CD4-positive, alpha-beta T cell treated with Interleukin-15 for 4 hours (primary cell): ENCODE data around the gene KRTAP12-3.
"Not testable (repeated sequence)": the region's sequence is repeated elsewhere in the genome, so short reads cannot be mapped to it uniquely, and the experiment has no call there.

Source experiments
- DNase-seq: peaks from one replicate; pipeline ENCODE4 v3.0.0-alpha.2; 2020; ENCODE audit warnings: low spot score

Gene KRTAP12-3

DNA sequence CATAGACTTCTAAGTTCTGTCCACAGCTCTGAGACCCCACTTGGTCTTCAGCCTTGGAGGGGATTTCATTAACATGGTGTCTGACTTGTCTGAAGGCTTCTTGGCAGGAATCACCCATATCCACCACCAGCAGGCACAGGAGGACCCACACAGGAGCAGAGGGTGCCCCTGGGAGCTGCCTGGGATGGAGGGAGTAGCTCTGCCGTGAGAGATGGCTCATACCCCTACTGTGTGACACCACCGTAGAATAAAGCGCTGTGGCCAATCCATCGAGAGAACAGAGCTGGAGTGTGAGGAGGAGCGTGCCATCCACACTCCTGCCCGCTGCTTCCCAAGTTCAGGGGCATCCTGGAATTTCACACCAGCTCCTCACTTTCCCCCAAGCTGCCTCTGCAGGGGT lies 27.3 kb downstream of the KRTAP12-3 start:
- not testable (repeated sequence) for DNase-seq

GRCh38 chr21:44686000-44686781 lies 28.5 kb downstream of the KRTAP12-3 start:
- DNase-seq, result no peak

- DNase-seq, result no peak
Observed at GRCh38 chr21:44686843-44687561, 29.3 kb downstream of the KRTAP12-3 start.

- DNase-seq, result no peak
Observed at GRCh38 chr21:44687671-44688070, 29.9 kb downstream of the KRTAP12-3 start.

GRCh38 chr21:44689740-44690139 lies 32.0 kb downstream of the KRTAP12-3 start:
- DNase-seq, result not testable (repeated sequence)

DNA sequence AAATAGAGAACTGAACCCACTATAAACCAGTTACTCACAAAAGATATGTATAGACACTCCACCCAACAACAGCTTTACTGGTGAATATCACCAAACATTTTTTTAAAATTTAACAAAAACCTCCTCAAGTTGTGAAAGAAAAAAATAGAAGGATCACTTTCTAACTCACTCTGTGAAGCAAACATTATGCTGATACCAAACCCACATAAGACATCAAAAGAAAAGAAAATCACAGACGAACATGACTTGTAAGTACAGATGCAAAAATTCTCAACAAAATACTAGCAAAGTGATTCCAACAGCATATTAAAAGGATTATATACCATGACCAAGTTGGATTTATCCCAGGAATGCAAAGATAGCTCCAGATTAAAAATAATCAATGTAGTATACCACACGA lies 34.0 kb downstream of the KRTAP12-3 start:
- no peak for DNase-seq

DNA sequence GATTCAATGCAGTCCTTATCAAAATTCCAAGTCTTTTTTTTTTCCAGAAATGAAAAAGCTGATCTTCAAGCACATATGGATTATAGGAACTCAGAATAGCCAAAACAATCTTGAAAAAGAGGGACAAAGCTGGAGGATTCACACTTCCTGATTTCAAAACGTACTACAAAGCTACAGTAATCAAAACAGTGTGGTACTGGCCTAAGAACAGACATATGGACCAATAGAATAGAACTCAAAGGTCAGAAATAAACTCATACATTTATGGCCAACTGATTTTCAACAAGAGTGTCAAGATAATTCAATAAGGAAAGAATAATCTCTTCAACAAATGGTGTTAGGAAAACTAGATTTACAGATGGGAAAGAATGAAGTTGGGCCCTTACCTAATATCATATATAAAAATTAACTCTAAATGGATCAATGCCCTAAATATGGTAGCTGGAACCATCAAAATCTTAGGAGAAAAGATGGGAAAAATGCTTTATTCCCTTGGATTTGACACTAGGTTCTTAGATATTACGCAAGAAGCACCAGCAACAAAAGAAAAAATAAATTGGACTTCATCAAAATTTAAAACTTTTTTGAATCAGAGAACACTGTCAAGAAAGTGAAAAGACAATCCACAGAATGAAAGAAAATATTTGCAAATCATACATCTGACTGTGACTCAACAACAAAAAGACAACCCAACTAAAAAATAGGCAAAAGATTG lies 35.2 kb downstream of the KRTAP12-3 start:
- no peak for DNase-seq

DNA sequence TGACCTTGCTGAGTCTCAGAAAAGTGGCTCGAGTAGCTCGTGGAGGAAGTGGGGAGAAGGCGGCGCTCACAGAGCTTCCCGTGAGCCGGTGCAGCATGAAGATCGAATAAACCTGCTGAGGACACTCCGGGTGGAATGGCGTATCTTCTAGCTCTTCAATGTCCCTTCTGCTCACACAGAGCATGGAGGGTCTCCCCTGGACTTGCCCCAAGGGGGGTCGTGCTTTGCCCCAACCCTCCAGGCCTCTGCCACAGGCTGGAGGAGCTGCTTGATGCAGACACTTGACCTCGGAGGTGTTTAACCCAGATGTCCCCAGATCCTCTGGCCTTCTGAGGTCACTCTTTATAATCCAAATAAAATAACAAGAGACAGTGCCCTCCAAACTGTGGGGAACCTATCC lies 37.0 kb downstream of the KRTAP12-3 start:
- no peak for DNase-seq

- no peak for DNase-seq
Observed at GRCh38 chr21:44695184-44695583, 37.5 kb downstream of the KRTAP12-3 start.

- no peak for DNase-seq
Observed at GRCh38 chr21:44695641-44696040, 37.9 kb downstream of the KRTAP12-3 start.

- no peak for DNase-seq
Observed at GRCh38 chr21:44696572-44696971, 38.8 kb downstream of the KRTAP12-3 start.

- not testable (repeated sequence) for DNase-seq
Observed at GRCh38 chr21:44697172-44697810, 39.6 kb downstream of the KRTAP12-3 start, which contains the start of gene KRTAP10-12. Gene KRTAP10-12 (plus strand): TSS chr21:44697172. CDS start chr21:44697202, 30 bp downstream.

GRCh38 chr21:44697811-44698734 lies 40.3 kb downstream of the KRTAP12-3 start:
- DNase-seq, result no peak

DNA sequence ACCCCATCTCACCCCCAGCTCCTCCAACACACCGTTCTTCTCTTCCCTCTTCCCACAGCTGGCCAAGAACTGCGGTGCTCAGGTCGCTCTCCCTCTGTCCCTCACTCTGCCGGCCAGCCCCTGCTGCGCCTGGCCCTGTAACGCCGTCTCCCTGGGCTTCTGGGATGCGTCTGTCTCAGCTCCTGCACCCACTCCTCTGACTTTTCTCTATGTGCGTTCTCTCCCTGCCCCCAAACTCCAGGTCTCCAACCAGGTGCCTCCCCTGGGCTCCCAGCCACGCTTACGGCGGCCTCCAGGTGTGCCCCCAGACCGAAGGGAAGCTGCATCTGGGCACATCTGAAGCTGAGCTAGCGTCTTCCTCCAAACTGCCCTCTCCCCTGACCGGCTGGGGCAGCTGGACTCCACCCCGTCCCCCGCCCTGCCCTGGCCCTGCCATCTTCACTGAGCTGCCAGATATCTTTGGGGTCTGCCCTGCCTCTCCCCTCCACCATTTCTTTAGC lies 41.8 kb downstream of the KRTAP12-3 start:
- DNase-seq, result no peak

DNA sequence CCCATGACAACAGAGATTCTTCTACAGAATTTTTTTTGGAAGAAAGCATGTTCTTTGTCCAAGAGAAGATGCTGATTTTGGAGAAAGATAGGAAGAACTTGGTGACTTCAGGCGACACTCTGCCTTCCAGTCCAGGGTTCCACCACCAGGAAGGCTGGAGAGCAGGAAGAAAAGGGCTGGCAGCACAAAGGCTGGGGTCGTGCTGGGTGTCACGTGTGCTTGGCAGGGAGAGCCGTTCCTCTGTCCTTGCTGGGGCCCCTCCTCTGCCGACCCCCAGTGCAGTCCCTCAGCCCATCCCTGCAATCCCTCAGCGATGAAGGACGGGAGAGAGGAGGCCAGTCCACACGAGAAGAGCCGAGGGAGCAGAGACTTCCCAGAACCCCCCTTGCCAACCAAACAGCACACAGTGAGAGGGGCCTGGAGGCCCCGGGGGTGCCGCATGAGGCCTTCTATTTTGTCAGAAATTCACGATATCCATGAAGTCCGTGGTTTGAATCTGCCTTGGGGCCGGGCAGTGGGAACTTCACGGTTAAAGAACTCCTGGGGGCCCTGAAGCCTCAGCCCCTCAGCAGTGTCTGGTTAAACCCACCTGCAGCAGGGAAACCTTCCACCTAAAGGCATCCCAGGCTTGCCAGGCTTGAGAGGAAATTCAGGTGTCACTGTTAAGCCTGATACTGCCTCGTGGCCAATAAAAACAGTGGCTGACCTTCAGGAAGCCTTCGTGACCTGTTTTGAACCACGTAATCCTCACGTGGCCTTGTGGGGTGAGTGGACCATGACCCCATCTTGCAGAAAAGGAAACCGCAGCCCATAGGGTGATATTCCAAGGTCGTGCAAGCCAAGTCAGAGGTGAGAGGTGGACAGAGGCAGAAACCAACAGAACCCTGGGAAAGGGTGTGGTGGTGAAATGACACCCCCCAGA lies 42.6 kb downstream of the KRTAP12-3 start:
- DNase-seq, result no peak

- no peak for DNase-seq
Observed at GRCh38 chr21:44701023-44701400, 43.3 kb downstream of the KRTAP12-3 start.

DNA sequence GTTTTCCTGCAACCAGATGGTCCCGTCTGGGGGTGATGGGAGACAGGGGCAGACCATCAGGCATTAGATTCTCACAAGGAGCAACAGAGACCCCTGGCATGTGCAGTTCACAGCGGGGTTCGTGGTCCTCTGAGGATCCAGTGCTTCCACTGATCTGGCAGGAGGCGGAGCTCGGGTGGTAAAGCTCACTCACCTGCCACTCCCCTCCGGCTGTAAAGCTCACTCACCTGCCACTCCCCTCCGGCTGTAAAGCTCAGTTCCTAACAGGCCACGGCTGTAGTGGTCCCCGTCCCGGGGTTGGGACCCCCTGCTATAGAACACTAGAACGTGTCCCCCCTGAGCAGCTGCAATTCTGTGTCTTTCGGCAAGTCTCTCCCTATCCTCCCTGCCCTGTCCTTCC lies 43.8 kb downstream of the KRTAP12-3 start:
- DNase-seq, result no peak

DNA sequence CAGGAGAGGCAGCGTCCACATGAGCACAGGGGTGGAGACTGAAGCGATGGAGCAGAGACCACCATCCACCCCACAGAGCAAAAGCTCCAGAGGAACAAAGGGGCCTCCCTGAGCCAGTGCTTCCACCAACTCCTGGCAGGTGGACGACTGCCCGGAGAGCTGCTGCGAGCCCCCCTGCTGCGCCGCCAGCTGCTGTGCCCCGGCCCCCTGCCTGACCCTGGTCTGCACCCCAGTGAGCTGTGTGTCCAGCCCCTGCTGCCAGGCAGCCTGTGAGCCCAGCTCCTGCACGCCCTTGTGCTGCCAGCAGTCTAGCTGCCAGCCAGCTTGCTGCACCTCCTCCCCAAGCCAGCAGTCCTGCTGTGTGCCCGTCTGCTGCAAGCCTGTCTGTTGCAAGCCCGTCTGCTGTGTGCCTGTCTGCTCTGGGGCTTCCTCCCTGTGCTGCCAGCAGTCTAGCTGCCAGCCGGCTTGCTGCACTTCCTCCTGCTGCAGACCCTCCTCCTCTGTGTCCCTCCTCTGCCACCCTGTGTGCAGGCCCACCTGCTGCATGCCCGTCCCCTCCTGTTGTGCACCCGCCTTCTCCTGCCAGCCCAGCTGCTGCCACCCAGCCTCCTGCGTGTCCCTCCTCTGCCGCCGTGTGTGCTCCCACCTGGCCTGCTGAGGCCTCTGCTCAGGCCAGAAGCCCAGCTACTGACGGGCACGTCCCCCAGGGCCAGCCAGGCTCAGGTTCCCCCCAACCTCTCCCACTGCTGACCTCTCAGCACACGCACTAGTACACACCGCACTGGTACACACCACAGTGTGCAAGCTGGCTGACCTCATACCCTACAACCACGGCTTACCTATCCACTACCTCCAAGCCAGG lies 44.6 kb downstream of the KRTAP12-3 start:
- DNase-seq, result no peak
